CD14-positive monocyte (primary cell): ENCODE results near the gene KLF13. TPM values are rescaled to one million over a fixed set of nuclear protein-coding genes. Genes with fewer than 3 reads are reported as not detected.

ENCODE experiments used
- DNase-seq, 3 donors: peaks; one replicate each; pipeline ENCODE4 v3.0.0-alpha.2; 2011 to 2022
- H2AFZ ChIP-seq: 2 replicates; pipeline ENCODE4 v1.6.0; 2012; ENCODE audit warnings: mild to moderate bottlenecking, low read depth, low read length, inconsistent platforms; ENCODE audit not compliant: insufficient read depth, poor library complexity, severe bottlenecking
- H3K27ac ChIP-seq, 2 donors: 1 replicate in 1 of 2; 2 replicates in 1 of 2; pipeline ENCODE4 v1.5.1; 2012 to 2013; ENCODE audit warnings: low read length in 2 of 2, control low read depth in 1 of 2, inconsistent platforms in 1 of 2, low read depth in 1 of 2, mild to moderate bottlenecking in 1 of 2
- H3K27me3 ChIP-seq, 2 donors: one replicate each; pipeline versions ENCODE4 v1.6.0 to v1.6.1; 2011 to 2013; ENCODE audit warnings: low read length in 2 of 2; ENCODE audit not compliant: control insufficient read depth in 2 of 2, insufficient read depth in 2 of 2
- H3K36me3 ChIP-seq, 2 donors: replicated peaks in 1 of 2; 1 replicate in 1 of 2; 2 replicates in 1 of 2; pipeline versions ENCODE4 v1.5.1 to v1.6.1; 2012 to 2013; ENCODE audit warnings: low read length in 2 of 2, control low read depth in 1 of 2, inconsistent platforms in 1 of 2, mild to moderate bottlenecking in 1 of 2; ENCODE audit not compliant: insufficient read depth in 2 of 2, control insufficient read depth in 1 of 2
- H3K4me1 ChIP-seq, 2 donors: 1 replicate in 1 of 2; 2 replicates in 1 of 2; pipeline versions ENCODE4 v1.5.1 to v1.6.1; 2012 to 2013; ENCODE audit warnings: low read length in 2 of 2, control low read depth in 1 of 2, inconsistent platforms in 1 of 2, mild to moderate bottlenecking in 1 of 2, moderate library complexity in 1 of 2; ENCODE audit not compliant: insufficient read depth in 2 of 2, control insufficient read depth in 1 of 2
- H3K4me2 ChIP-seq: replicated peaks from 2 replicates; pipeline ENCODE3; 2012; ENCODE audit warnings: low read length, moderate library complexity, mild to moderate bottlenecking; ENCODE audit not compliant: poor library complexity, severe bottlenecking; ENCODE audit errors: extremely low read depth
- H3K4me3 ChIP-seq, 3 experiments: fragments of 200-600 bp in 1 of 3; sonication (generic) in 1 of 3; replicated peaks in 1 of 3; 1 replicate in 2 of 3; 2 replicates in 1 of 3; pipeline ENCODE4 v1.5.1; 2011 to 2013; ENCODE audit warnings: low read length in 3 of 3, mild to moderate bottlenecking in 3 of 3, control low read depth in 2 of 3, low read depth in 2 of 3, inconsistent platforms in 1 of 3, moderate library complexity in 1 of 3
- H3K79me2 ChIP-seq: 2 replicates; pipeline ENCODE4 v1.6.0; 2012; ENCODE audit warnings: mild to moderate bottlenecking, control low read depth, inconsistent platforms, low read length, moderate library complexity; ENCODE audit not compliant: insufficient read depth
- H3K9ac ChIP-seq: 2 replicates; pipeline ENCODE4 v1.6.0; 2017; ENCODE audit warnings: low read length, mild to moderate bottlenecking; ENCODE audit not compliant: insufficient read depth, poor library complexity, severe bottlenecking
- H3K9me3 ChIP-seq, 2 donors: replicated peaks in 1 of 2; 1 replicate in 1 of 2; 2 replicates in 1 of 2; pipeline versions ENCODE4 v1.5.1 to v1.6.1; 2012 to 2013; ENCODE audit warnings: low read length in 2 of 2, control low read depth in 1 of 2; ENCODE audit not compliant: control insufficient read depth in 1 of 2, insufficient read depth in 1 of 2
- H4K20me1 ChIP-seq: 2 replicates; pipeline ENCODE4 v1.6.0; 2012; ENCODE audit warnings: mild to moderate bottlenecking, low read length, control low read depth, moderate library complexity; ENCODE audit not compliant: insufficient read depth
- H3K27ac Mint-ChIP-seq, 7 donors: one replicate each; pipeline ENCODE4 v1.8.0; 2020; ENCODE audit warnings: mild to moderate bottlenecking in 7 of 7, mixed read lengths in 7 of 7, moderate library complexity in 6 of 7, inconsistent platforms in 2 of 7
- H3K27me3 Mint-ChIP-seq, 3 donors: one replicate each; pipeline ENCODE4 v1.8.0; 2021 to 2022; ENCODE audit warnings: low read depth in 3 of 3, mild to moderate bottlenecking in 3 of 3, mixed read lengths in 3 of 3, moderate library complexity in 3 of 3, inconsistent platforms in 1 of 3
- H3K36me3 Mint-ChIP-seq, 2 donors: one replicate each; pipeline ENCODE4 v1.8.0; 2020; ENCODE audit warnings: mixed read lengths in 2 of 2, inconsistent platforms in 1 of 2, mild to moderate bottlenecking in 1 of 2
- H3K4me1 Mint-ChIP-seq: one replicate; pipeline ENCODE4 v1.8.0; 2020; ENCODE audit warnings: mild to moderate bottlenecking, mixed read lengths
- H3K4me3 Mint-ChIP-seq, 2 donors: one replicate each; pipeline ENCODE4 v1.8.0; 2020; ENCODE audit warnings: mild to moderate bottlenecking in 2 of 2, mixed read lengths in 2 of 2, moderate library complexity in 1 of 2
- H3K9me3 Mint-ChIP-seq, 7 donors: one replicate each; pipeline ENCODE4 v1.8.0; 2020 to 2022; ENCODE audit warnings: mixed read lengths in 7 of 7, mild to moderate bottlenecking in 6 of 7, moderate library complexity in 6 of 7, inconsistent platforms in 2 of 7
- CTCF ChIP-seq: fragments of 200-600 bp; IDR thresholded peaks from one replicate; pipeline ENCODE4 v1.8.0; 2022; ENCODE audit warnings: antibody characterized with exemption, mild to moderate bottlenecking
- WGBS: methylation state at CpG from one replicate; pipeline ENCODE4 v1.1.5; 2013; ENCODE audit warnings: missing lambda C conversion rate; ENCODE audit not compliant: insufficient coverage; 5-methylcytosine and 5-hydroxymethylcytosine counted together
- intact Hi-C, 2 donors: fragments of 100-400 bp; cut with micrococcal nuclease; formaldehyde crosslinking; loops; one replicate each; pipeline versions ENCODE4 v1.15.0 to v1.15.1; 2023
- polyA plus RNA-seq, 3 donors: library from polyadenylated mRNA; depleted of rRNA in 1 of 3; unstranded in 2 of 3; stranded (reverse) in 1 of 3; fragments of 300-500 nt in 2 of 3; fragments of >200 nt in 1 of 3; fragmentation: Illumina TruSeq in 2 of 3; gene quantifications; 1 replicate in 2 of 3; 2 replicates in 1 of 3; pipeline ENCODE4 v1.2.3, GENCODE V29; 2012 to 2021

Gene KLF13
- polyA plus RNA-seq, 3 donors: 22.5 to 121 (median 28.0) TPM

GRCh38 chr15:31344266-31344665 is 17.6 kb downstream of the KLF13 start:
- TF ChIP-seq CTCF: no peak
- H3K4me3 ChIP-seq: no peak overlapping the region

DNA sequence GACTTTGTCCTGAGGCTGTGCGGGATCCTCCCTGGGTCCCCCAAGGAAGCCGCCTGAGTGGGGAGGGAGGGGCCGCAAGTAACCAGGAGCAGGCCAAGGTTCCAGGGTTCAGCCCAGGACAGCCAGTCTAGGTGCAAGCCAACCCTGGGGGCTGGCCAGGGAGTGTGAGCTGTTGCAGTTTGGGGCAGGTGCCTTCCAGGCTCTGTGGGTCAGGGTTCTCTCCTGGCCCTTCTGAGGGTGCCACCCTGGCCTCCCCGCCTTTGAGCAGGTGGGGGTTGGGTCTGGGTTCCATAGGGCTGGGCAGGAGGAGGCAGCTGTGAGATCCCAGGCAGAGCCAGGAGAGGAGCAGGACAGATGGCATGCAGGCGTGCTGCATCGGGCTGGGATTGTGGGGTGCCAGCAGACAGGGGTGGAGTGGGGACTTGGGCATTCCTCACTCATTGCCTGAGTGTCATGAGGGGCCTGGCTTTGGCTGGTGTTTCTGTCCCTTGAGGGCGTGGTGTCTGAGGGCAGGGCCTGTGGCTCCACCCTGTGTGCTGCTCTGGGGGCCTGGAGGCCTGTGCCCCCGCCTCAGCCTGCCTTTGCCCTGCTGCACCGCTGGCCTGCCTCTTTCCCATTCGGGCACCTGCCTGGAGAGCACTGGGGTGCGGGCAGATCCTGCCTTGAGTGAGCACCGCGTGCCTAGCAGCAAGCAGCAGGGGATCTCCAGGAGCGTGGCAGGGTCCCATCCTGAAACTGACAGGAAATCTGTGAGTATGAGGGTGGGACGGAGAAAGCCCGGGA is 18.4 kb downstream of the KLF13 start:
- H3K36me3 ChIP-seq: peaks cover 27 to 68% of the 10 kb centered on the region in 2 donors
- H3K79me2 ChIP-seq: peaks cover 100% of the 10 kb centered on the region
- H3K9me3 ChIP-seq: no peaks in the 10 kb centered on the region
- no peak for TF ChIP-seq CTCF
- Mint-ChIP-seq H3K4me3 (no peak overlapping the region), H3K27ac (peak overlapping the region in 4 of 7 donors; percentile 40 to 78 (median 64)), H3K27me3 (no peaks in the 10 kb centered on the region), H3K4me1 (peaks cover 86% of the 10 kb centered on the region), H3K9me3 (no peaks in the 10 kb centered on the region), H3K36me3 (peaks cover 27 to 73% of the 10 kb centered on the region in 2 donors)
- H3K9ac ChIP-seq: no peak overlapping the region
- H4K20me1 ChIP-seq: peaks cover 100% of the 10 kb centered on the region
- H3K27me3 ChIP-seq: no peaks in the 10 kb centered on the region
- peaks cover 40 to 70% of the 10 kb centered on the region in 2 donors for H3K4me1 ChIP-seq
- no peak for DNase-seq
- WGBS: 83% methylated on average over 14 of the region's 16 CpGs
- H3K27ac ChIP-seq: peak overlapping the region; percentile 12 to 38
- H3K4me2 ChIP-seq: no peak overlapping the region
- H2AFZ ChIP-seq: no peak overlapping the region
- no peak overlapping the region for H3K4me3 ChIP-seq
- intact Hi-C loops: no loop called here

More at GRCh38 chr15:31344266-31344665, 17.6 kb downstream of the KLF13 start:
- Mint-ChIP-seq H3K4me3 (no peak overlapping the region), H3K36me3 (peaks cover 23 to 75% of the 10 kb centered on the region in 2 donors), H3K27me3 (no peaks in the 10 kb centered on the region), H3K9me3 (no peaks in the 10 kb centered on the region), H3K27ac (peak overlapping the region in 4 of 7 donors; percentile 19 to 82 (median 64)), H3K4me1 (peaks cover 85% of the 10 kb centered on the region)
- Histone ChIP-seq H3K27me3 (no peaks in the 10 kb centered on the region), H3K4me1 (peaks cover 47 to 70% of the 10 kb centered on the region in 2 donors), H3K4me2 (no peak overlapping the region), H2AFZ (no peak overlapping the region), H4K20me1 (peaks cover 100% of the 10 kb centered on the region), H3K9me3 (no peaks in the 10 kb centered on the region), H3K36me3 (peaks cover 32 to 68% of the 10 kb centered on the region in 2 donors), H3K27ac (peak overlapping the region; percentile 0 to 38), H3K79me2 (peaks cover 100% of the 10 kb centered on the region), H3K9ac (no peak overlapping the region)
- DNase-seq: no peak
- 93% methylated on average over 4 of the region's 4 CpGs for WGBS
- intact Hi-C loops: no loop called here
